ENCODE data around the gene CMC2. TPM values are rescaled to one million over a fixed set of nuclear protein-coding genes. Genes with fewer than 3 reads are reported as not detected.

CMC2 gene
- total RNA-seq, 1 donor from 2014 or later = 51.9 TPM

DNA sequence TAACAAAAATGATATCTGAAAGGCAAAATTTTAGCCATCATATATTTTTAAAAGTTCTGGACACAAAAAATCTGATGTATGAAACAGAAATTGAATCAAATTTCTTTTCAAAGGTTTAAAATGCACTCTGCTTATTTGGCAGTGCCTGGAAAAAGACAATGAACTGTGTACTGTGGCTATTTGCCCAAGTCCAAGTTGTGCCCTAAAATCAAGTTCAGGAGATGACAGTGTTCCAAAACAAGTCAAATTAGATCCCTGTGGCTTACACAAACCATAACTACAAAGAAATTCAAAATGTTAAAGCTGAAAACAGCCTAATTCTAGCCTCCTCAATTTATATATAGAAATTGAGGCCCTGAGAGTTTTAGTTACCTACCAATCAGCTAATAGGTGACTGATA, 25.6 kb downstream of the CMC2 start:
- DNase-seq (ENCODE audit: extremely low read depth, low read depth, low spot score) = no peak

DNA sequence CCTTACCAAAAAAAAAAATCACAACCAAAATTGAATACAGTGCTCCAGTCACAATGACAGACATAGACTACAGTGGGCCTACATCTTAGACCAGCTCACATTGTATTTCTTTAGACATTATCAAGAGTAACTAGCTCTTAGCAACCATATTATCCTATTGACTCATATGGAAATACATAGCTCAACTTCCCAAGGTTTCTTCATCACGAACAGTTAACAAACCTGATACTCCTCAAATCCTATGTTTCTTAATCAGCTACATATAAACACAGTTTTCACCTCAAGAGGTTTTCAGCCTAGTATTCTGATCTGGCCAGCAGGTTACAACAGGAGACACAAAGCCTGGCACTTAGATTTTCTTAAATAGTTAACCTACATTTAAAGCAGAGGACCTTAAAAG, 29.7 kb downstream of the CMC2 start:
- DNase-seq (ENCODE audit: extremely low read depth, low read depth, low spot score) = no peak

DNA sequence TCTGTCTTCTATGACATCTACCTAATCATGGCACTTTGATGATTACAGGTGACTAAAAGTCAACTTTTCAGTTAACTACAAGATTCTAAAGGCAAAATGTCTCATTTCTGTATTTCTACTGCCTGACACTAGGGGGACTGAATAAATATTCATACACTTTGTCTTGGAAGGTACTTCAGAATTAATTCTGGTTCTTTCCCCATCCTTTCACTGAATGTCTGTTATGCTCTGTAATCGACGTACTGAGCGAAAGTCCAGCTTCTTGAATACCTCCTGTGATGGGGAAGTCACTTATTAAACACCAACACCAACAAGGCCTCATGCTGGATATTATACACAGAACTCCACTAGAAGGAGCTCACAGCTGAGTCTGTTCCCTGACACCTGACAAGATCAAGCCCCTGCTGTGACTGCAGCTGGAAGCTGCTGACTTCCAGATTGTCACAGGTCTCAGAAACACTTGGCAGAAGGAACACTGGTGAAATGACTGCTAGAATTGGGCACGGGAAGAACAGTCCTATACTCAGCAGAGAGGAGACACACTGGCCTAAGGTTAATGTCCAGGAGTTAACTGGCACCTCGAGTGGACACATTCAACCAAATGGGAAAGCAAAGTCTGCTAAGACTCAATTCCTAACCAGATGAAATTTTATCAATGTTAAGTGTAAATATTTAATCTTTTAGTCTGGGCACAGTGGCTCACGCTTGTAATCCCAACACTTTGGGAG, 31.9 kb downstream of the CMC2 start:
- DNase-seq (ENCODE audit: extremely low read depth, low read depth, low spot score) = no peak

DNA sequence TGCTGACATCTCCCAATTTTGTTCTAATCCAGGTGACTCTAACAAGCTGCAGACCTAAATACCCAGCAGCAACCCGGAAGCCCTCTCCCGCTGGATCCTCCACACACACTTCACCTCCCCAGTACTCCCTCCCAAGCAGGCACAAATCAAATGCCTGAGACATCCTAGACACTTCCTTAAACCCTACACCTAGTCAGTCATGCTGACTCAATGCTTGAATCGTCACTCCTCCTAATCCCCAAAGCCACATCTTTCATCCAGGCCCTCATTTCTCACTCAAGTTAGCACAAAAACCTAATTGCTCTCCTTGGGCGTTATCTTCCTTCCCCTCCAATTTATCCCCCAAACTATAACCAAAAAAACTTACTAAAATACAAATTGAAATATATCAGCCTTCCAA, 32.7 kb downstream of the CMC2 start:
- DNase-seq (ENCODE audit: extremely low read depth, low read depth, low spot score) = no peak

DNA sequence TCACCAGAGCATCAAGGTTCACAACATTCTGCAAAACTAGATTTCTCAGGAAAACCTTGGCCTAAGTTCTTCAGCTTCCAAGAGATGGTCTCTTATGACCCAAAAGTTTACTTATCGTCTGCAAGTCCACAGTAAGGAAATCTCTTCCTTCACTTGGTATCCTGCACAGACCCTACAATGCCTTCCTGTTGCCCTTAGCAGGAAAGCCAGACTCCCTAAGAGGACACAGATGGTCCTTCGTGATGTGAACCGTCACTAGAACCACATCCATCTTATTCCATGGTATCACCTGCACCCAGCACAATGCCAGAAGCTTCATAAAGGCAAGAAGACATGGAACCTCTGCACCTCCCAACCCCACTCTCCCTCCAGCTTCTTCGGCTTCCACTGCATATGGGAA, 34.1 kb downstream of the CMC2 start:
- no peak for DNase-seq (ENCODE audit: extremely low read depth, low read depth, low spot score)

DNA sequence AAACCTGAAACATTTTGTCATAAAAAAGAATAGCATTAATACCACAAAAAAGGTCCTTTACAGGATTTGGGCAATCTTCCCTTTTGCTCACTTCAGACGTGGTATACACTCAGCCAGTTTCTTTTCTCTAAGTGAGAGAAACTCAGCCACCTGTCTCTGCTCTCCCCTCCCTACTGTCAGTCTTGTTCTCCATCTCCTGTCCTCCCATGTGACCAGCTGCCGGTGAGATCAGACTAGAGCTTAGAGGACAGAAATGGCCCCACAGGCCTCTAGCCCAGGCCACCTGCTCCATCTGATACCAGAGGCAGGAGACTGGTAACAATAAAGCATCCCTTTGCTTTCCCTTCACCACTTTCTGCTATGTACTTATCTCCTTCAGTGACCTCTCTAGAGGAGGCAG, 34.9 kb downstream of the CMC2 start:
- DNase-seq (ENCODE audit: extremely low read depth, low read depth, low spot score) = no peak

DNA sequence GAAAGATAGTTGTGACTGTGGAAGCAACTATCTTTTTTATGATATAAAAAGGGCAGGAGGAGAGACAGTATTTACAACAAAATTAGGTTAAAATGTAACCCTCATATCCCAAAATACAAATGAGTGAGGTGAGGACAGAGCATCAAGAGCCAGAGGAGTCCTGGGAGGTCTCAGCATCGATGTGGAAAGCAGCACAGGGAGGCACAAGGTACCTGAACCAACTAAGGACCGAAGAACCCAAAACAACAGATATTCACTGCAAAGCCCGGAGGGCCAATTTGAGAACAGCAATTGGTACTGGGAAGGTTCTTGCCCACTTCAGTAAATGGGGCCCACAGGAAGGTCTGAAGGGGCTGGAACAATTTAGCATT, 37.6 kb downstream of the CMC2 start:
- no peak for DNase-seq (ENCODE audit: extremely low read depth, low read depth, low spot score)

DNA sequence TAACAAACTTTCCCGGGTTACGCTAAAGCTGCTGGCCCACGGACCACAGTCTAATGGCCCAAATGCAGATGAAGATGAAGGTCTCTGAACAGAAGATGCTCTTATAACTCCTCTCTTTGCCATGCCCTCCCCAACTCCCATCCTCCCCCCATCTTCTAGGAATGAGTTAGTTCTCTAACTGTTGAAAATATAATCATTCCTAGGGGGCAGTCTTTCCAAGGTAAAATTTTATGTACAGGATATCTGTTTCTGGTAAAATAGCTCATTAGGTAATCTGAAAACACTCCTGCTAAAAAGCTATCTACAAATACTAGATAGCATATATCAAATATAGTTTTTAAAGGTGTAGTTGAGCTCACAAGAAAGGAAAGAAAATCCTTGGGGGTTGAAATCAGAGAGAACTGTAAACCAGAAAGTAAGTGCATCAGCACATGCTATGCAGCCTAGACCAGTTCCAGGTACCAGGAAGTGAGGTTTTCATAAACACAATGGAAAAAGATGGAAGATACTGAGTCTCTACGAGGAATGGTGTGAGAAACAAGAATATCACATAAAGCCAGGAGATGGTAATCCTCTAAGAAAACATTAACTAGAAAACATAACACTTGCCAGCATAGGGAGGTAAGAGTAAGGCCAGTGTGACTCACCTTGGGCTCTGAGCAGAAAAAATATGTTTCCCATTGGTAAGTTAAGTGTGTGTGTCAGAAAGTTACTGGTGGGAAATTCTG, 38.1 kb downstream of the CMC2 start:
- no peak for DNase-seq (ENCODE audit: extremely low read depth, low read depth, low spot score)

DNA sequence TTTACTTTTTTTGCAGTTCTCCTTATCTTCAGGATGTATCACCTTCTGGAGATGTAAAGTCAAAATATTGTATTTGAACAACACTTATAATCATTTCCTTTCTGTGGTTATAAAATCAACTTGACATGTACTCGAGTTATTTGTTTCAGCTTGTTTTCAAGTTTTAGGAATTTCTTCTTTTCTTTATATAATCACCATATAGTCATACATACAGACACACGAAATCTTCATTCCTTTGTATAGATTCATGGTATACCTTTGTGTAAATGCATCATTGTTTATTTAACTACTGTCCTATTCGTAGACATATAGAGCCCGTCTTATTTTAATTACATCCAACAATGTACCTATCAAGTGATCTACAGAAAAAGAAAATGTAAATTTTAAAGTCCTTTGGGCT, 40.1 kb downstream of the CMC2 start:
- no peak for DNase-seq (ENCODE audit: extremely low read depth, low read depth, low spot score)

DNA sequence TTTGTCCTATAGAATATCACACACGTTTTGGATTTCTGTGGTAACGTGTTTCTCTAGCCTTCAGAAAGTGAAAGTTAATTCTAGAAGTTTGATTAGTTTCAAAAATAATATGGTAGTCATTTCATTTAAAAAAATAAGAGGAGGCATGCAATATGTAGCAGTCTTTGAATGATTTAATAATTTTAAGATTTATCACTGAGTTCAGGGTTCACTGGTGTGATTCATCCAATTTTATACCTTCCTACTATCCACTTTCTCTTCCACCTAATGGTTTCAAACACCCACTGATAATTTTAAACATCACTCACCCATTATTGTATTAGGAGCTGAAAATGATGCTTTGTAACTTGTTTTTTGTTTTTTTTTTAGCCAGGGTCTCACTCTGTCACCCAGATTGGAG, 42.3 kb downstream of the CMC2 start:
- no peak for DNase-seq (ENCODE audit: extremely low read depth, low read depth, low spot score)

DNA sequence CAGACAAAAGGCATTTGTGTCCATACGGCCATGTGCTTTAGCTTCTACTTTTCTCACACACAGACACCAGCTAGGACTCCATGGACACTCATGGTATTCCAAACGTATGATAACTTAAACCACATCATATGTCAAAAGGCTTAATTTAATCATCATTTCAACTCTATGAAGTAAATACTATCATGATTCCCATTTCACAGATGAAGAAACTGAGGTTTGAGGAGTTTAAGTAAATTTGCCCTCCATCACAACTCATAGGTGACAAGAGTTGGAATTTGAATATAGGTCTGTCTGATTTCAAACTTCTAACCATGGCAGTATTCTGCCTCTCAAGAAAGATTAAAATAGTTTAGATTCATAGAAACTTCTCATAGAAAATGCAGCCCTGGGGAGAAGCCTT, 43.8 kb downstream of the CMC2 start:
- no peak for DNase-seq (ENCODE audit: extremely low read depth, low read depth, low spot score)

DNA sequence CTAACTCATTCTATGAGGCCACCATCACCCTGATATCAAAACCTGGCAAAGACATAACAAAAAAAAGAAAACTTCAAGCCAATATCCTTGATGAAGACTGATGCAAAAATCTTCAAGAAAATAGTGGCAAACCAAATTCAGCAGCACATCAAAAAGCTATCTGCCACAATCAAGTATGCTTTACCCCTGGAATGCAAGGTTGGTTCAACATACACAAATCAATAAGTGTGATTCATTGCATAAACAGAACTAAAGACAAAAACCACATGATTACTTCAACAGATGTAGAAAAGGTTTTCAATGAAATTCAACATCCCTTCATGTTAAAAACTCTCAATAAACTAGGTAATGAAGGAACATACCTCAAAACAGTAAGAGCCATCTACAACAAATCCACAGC, 48.4 kb downstream of the CMC2 start:
- DNase-seq (ENCODE audit: extremely low read depth, low read depth, low spot score) = no peak

DNA sequence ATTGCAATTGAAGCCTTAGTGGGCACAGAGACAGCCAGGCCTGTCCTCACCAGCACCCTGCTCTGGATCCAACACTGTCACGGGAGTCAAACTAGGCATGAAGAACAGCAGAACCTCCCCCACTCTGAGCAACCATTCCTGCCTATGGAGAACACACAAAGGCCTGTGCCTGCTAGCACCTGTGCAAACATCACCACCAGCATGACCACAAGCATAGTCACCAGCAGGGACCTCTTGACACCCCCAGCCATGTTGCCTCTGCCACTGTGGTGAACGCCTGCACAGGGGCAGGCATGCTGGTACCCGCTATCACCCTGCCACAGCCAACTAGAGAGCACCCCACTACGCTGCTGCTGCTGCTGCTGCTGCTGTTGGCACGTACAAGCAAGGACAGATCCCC, 51.7 kb downstream of the CMC2 start:
- no peak for DNase-seq (ENCODE audit: extremely low read depth, low read depth, low spot score)

DNA sequence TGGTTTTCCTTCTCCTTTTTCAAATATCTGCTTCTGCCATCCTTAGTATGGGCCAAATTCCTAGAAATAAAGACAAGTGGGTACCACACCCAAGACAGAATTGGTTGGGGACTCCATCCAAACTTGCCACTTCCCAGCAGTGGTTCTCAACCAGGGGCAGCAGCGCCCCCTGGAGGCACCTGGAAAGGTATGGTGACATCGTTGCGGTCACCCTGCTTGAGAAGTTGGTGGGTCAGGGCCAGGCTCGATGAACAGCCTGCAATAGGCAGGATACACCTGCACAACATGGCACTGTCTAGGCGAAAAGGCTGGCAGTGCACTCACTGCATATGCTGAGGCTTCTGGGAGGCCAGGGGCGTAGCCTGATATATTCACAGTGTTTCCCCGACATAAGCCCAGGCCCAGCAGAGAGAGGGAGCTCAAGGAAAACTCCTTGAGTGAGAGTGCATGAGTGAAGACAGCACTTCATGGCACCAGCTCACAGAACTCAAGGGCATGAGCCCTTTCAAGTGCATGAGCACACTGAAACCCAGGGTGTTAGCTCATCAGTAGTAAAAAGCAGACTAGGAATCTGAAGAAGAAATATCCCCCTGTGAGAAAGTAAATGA, 57.7 kb downstream of the CMC2 start:
- DNase-seq (ENCODE audit: extremely low read depth, low read depth, low spot score) = no peak

DNA sequence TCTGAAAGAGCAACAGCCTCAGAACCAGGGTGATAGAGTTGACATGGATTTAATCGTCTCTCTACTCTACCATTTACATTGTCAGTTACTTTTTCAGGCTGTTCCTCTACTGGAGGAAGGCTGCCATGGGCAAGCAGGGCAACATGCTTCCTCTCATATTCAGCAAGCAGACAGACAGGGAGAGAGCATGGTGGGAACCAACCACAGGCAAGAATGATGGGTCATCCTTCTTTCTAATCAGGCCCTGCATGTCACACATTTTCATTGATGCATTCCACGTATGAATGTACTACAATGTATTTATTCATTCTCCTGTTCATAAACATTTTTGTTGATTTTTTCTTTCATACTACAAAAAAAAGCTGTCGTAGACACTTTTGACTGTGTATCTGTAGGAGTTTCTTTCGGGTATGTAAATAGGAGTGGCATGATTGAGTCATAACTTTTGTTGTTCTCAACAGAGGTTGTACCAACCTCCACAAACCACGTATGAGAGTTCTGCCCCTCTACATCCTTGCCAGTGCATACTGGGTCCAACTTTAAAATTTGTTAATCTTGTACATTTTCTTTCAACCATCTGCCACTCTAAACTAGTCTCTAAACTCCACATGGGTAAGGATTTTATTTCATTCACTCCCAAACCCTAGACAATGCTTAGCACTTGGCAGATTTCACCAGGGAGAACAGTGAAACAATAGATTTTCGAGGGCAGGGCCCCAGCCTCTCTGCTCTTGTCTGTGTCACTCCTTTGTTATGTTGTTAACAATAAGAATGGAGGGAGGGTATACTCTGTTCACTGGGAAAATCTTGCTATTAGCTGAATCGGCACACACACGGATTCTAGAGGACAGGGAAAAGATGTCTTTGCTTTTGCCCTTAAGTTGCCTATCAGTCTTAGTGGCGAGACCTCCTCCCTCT, 58.7 kb downstream of the CMC2 start:
- no peak for DNase-seq (ENCODE audit: extremely low read depth, low read depth, low spot score)

DNA sequence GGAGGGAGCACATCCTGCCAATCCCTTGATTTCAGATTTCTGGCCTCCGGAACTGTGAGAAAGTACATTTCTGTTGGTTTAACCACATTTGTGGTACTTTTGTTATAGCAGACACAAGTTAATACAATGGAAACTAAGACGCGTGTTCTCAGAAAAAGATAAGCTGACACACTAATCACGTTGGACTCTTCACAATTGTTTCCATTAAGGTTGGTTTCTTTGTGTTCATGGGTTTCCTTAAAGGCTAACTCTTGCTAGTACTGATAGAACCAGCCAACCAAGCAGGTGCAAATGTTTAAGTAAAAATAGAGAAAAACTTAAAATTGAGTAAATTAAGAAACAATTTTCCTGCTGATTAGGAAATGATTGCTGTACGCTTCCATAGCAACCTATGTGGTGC, 59.4 kb downstream of the CMC2 start:
- no peak for DNase-seq (ENCODE audit: extremely low read depth, low read depth, low spot score)

DNA sequence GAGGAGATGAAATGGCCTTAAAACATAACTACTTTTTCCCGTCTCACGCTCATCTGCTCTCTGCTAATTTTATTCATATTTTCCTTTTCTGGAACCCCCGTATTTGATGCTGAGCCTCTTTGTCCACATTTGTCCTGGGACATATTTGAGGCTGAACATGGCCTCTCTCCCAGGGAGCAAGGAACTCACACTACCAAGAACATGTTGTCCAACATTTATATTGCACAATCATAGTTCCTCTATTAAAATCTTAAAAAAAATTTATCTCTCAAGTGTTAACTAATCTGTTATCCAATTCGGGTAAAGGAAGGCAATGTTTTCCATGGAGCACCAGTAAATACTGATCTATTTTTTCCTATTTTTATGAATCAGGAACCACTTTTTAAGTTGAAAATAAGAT, 60.2 kb downstream of the CMC2 start:
- DNase-seq (ENCODE audit: extremely low read depth, low read depth, low spot score) = no peak

DNA sequence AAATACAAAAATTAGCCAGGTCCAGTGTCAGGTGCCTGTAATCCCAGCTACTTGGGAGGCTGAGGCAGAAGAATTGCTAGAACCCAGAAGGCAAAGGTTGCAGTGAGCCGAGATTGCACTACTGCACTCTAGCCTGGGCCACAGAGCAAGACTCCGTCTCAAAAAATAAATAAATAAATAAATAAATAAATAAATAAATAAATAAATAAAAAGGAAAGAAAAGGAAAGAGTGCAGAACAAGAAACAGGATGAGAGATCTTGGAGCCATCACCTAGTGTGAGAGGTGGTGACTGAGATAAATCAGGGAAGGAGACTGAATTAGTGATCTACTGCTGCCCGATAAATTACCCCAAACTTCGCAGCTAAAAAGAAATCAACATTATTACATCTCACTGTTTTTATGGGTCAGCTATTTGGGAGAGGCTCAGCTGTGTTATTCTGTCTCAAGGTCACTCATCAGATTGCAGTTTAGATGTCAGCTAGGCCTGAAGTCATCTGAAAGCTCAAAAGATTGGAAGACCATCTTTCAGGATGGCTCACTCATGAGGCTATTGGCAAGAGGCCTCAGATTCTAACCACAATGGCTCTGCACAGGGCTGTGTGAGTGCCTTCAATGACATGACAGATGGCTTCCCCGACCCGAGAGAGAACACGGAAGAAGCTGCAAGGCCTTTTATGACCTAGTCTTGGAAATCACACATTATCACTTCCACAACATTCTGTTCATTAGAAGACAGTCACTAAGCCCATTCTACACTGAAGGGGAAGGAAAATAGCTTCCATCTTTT, 66.4 kb downstream of the CMC2 start:
- no peak for DNase-seq (ENCODE audit: extremely low read depth, low read depth, low spot score)

DNA sequence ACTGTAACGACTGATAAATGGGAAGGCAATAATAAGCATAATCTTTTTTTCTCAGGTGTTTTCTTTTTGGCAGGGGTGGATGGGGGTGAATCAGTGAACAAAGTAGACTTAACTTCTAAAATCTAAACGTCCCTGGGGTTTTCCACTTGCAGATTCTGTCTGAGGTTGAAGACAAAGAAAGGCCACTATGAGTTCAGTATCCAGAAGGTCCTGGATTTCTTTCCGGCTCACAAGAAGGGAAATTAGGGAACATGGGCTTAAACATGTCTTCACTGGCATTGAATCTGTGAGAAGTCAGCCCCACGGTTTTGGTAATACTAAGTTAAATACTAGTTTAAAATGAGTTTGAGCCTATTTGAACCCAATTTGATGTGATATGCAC, 67.8 kb downstream of the CMC2 start:
- DNase-seq (ENCODE audit: extremely low read depth, low read depth, low spot score) = no peak

Measured in glomerular endothelial cell (primary cell).